ENCODE measurements around the gene HSD17B8.
A peak's percentile ranks its signal among the peaks of the same experiment; 100 is the strongest.

The HSD17B8 gene

DNA sequence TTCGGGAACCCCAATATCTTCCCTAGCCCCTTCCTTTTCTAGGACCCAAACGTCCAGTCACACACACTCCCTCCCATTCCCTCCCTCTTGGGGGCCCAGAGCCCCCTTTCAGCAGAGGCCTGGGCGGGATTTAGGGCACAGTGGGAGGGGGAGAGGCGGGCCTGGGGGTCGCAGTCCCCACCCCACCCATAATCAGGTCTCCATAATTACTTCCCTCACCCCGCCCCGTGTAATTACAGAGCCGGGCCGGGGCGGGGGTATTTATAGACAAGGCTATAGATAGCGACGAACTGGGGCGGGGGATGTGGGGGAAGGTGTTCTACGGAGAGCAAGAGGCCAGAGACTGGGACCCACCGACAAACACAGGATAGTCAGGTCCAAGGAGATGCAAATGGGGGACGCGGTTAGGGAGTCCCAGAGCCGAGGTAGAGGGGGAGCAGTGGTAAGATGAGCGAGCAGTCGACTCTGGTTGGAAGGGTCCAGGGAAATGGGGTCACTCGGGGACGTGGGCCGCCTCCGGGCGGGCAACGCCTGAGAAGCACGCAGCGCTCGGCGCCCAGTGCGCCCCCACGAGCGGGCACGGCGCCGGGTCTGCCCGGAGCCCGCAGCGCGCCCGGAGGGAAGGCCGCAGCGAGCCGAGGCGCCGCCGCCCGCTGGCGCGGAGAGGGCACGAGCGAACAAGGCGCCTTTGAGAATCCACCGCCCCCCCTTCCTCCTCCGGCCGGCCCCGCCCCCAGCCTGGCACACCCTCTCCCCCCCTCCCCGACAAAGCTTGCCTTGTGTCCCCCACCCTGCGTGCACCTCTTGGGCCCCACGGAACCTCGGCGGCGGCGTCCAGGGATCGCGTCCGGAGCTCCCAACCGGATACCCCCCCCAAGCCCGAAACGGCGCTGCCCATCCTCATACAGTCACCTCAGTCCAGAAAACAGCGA, 11.5 kb upstream of the HSD17B8 start:
- no peak for DNase-seq (ENCODE audit: low read depth)

GRCh38 chr6:33193619-33194018, 10.8 kb upstream of the HSD17B8 start:
- DNase-seq (ENCODE audit: low read depth): no peak

DNA sequence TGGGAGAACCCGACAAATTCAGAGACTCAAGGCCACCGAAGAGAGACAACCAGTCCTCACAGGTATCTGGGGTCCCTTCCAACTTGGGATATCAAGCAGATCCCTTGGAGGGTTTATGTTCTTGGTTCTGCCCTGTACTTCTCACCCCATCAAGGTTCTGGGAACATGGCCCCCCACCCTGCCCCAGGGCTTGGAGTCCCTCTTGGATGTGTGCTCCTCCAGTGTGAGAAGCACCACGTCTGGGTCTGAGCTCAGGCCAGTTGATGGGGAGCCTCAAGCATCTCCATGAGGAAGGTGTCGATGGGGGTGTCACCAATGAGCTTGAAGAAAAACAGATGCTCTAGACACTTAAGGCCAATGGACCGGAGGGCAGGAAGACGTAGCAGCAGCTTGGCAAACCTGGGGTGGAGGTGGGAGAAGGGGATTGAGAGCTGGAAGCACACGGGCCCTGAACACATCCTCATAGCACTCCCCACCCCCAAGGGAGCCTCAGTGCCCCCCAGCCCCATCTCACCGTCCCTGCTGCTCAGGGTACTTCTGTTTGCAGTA, 9.9 kb upstream of the HSD17B8 start:
- DNase-seq (ENCODE audit: low read depth): no peak

- no peak for DNase-seq (ENCODE audit: low read depth)
Measured at GRCh38 chr6:33195304-33196165, 8.9 kb upstream of the HSD17B8 start.

DNA sequence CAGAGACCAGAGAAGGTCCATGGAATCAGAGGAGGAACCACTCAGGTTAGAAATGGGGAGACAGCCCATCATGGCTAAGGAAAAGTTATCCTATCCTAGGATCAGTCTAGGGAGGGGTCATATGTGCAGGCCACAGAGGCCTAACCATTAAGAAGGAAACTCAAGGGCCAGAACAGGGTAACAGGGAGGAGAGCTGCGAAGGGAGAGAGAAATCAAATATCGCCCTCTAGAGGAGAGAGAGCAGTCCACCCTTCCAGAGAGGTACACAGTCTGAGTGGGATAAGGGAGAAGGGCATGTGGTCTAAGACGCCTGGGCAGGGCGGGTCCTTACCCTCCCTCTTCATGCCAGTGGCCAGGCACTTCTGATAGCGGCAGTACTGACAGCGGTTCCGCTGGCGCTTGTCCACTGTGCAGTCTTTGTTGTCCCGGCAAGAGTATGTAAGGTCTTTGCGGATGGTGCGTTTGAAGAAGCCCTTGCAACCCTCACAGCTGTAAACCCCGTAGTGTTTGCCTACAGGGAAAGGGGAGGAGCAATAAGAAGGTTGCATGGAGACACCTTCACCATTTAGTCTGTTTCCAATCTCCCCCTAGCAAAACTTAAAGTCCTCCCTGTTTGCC, 6.9 kb upstream of the HSD17B8 start:
- DNase-seq (ENCODE audit: low read depth): no peak

- DNase-seq (ENCODE audit: low read depth): no peak
Measured at GRCh38 chr6:33198159-33198852, 6.1 kb upstream of the HSD17B8 start.

DNA sequence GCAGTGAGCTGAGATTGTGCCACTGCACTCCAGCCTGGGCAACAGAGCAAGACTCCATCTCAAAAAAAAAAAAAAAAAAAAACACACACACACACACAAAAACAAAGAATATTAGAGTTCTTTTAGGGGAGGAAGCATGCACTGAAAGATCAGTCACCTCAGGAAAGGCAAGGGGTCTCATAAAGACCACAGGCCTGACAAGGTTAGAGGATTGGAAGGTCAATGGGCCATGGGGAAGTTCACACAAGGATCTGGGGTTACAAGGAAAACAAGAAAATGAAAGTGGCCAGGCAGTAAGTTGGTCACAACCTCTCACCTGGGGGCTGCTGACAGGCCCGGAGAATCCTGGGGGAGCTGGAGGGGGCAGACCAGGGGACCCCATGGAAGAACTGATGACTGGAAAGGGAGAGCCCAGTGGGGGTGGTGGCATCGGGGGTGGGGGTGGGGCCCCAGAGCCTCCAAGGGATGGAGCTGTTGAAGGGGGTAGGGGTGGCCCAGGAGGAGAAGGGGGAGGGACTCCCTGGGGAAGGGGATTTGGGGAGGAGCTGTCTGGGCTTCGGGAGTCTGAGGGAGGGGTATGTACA, 5.5 kb upstream of the HSD17B8 start:
- no peak for DNase-seq (ENCODE audit: low read depth)

DNA sequence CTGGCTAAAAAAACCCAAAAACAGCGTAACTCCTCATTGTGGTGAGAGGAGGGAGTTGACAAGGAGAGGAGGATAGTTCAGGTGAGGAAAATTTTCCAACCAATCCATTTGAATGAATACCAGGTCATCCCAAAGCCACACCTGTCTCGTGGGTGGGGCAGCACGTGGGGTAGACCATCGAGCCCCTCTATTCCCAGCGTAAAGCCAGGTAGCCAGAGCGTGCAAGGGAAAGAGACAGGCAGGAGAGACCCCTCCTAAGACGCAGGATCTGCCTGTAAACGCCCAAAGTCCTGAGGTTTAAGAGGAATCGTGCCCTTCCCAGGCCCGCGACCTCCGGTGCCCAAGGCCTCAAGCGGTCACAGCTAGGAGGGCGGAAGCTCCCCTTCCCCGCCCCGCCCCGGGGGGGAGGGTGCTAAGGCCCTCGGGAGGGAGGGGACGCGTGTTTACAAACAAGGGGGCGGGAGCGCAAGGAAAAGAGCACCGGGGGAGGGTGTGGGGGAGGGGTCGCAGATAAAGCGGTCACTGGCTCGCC, 4.7 kb upstream of the HSD17B8 start:
- peak; percentile 61 for DNase-seq (ENCODE audit: low read depth)

- DNase-seq (ENCODE audit: low read depth): peak; percentile 99
Measured at GRCh38 chr6:33200219-33201146, 4.0 kb upstream of the HSD17B8 start, which contains the start of the genes RXRB and SLC39A7. Gene RXRB, minus strand, starts transcription at chr6:33200665. Its CDS starts 189 bp downstream, at chr6:33200476. Gene SLC39A7, plus strand, starts transcription at chr6:33200867. Its CDS starts 379 bp downstream, at chr6:33201246.

DNA sequence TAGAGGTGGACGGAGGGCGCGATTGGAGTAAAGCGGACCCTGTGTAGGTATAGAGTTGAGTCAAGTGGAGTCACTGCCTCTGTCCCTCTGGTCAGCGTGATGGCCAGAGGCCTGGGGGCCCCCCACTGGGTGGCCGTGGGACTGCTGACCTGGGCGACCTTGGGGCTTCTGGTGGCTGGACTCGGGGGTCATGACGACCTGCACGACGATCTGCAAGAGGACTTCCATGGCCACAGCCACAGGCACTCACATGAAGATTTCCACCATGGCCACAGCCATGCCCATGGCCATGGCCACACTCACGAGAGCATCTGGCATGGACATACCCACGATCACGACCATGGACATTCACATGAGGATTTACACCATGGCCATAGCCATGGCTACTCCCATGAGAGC, 3.3 kb upstream of the HSD17B8 start:
- DNase-seq (ENCODE audit: low read depth): no peak

GRCh38 chr6:33201935-33202334, 2.5 kb upstream of the HSD17B8 start:
- DNase-seq (ENCODE audit: low read depth): no peak

DNA sequence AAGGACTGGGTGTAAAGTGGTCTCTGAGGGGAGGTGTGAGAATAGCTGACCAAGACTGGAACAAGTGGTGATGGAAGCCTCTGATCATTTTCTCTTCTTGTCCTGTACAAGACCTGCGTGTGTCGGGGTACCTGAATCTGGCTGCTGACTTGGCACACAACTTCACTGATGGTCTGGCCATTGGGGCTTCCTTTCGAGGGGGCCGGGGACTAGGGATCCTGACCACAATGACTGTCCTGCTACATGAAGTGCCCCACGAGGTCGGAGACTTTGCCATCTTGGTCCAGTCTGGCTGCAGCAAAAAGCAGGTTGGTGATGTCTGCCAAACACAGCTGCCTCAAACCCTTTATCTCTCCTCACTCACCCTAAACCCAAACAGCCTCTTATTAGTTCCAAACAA, 1.7 kb upstream of the HSD17B8 start:
- DNase-seq (ENCODE audit: low read depth): no peak

GRCh38 chr6:33203443-33204164, 851 bp upstream of the HSD17B8 start:
- no peak for DNase-seq (ENCODE audit: low read depth)

DNA sequence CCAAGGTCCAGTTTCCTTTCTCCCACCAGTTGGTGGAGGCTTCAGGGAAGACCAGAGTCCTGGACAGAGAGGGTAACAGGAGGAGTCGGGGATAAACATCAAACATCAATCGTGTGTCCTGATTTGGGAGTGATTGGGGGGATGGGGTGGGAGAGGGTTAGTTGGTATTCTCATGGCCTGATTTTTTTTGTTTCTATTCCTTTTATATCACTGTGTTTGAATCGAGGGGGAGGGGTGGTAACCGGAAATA, 365 bp upstream of the HSD17B8 start:
- no peak for DNase-seq (ENCODE audit: low read depth)

GRCh38 chr6:33205191-33206026, 954 bp downstream of the HSD17B8 start:
- no peak for DNase-seq (ENCODE audit: low read depth)

GRCh38 chr6:33206027-33206863, 1.8 kb downstream of the HSD17B8 start:
- DNase-seq (ENCODE audit: low read depth): no peak

- DNase-seq (ENCODE audit: low read depth): no peak
Measured at GRCh38 chr6:33206864-33207551, 2.6 kb downstream of the HSD17B8 start.

Measured in activated T-helper 1 cell treated with Interleukin-2 at 50 U/mL for 16 hours (primary cell).